Central memory CD4-positive, alpha-beta T cell (primary cell): Measurements from ENCODE around the gene CUTC.

Experiments
- DNase-seq: peaks from one replicate; pipeline ENCODE4 v3.0.0; 2022

Gene CUTC

GRCh38 chr10:99784727-99785441 is 52.9 kb downstream of the CUTC start:
- DNase-seq = no peak

GRCh38 chr10:99785646-99786045 is 53.6 kb downstream of the CUTC start:
- DNase-seq = no peak

- no peak for DNase-seq
Observed at GRCh38 chr10:99787311-99787710, 55.3 kb downstream of the CUTC start.

- no peak for DNase-seq
Observed at GRCh38 chr10:99787782-99788445, 55.9 kb downstream of the CUTC start.

- no peak for DNase-seq
Observed at GRCh38 chr10:99788598-99789256, 56.7 kb downstream of the CUTC start.

GRCh38 chr10:99791831-99792230 is 59.8 kb downstream of the CUTC start:
- DNase-seq = no peak

- DNase-seq = no peak
Observed at GRCh38 chr10:99793819-99794218, 61.8 kb downstream of the CUTC start.

GRCh38 chr10:99796928-99797327 is 64.9 kb downstream of the CUTC start:
- DNase-seq = no peak

GRCh38 chr10:99798031-99798430 is 66.0 kb downstream of the CUTC start:
- DNase-seq = no peak

- DNase-seq = no peak
Observed at GRCh38 chr10:99798920-99799319, 66.9 kb downstream of the CUTC start.

- DNase-seq = no peak
Observed at GRCh38 chr10:99799613-99800012, 67.6 kb downstream of the CUTC start.

GRCh38 chr10:99804471-99804870 is 72.4 kb downstream of the CUTC start:
- DNase-seq = no peak

- no peak for DNase-seq
Observed at GRCh38 chr10:99805190-99805589, 73.2 kb downstream of the CUTC start.
